H1 (cell line): Measurements from ENCODE around the gene RAB40B. TPM values are rescaled to one million over a fixed set of nuclear protein-coding genes. Genes with fewer than 3 reads are reported as not detected.

ENCODE experiments used
- CTCF ChIA-PET: fragments of 300-600 bp; sonication (Branson Sonifier 250); formaldehyde crosslinking; loops from one replicate; lab custom pipeline; 2021; ENCODE audit not compliant: partially characterized antibody; lab: Charles Lee
- POLR2A ChIA-PET: fragments of 300-600 bp; sonication (Branson Sonifier 250); formaldehyde crosslinking; loops from one replicate; lab custom pipeline; 2021; ENCODE audit warnings: inconsistent platforms; ENCODE audit not compliant: partially characterized antibody; lab: Charles Lee
- DNase-seq, 2 experiments: peaks; one replicate each; pipeline versions ENCODE4 v3.0.0 to v3.0.0-alpha.2; 2010 to 2022; ENCODE audit warnings: low spot score in 2 of 2, low read depth in 1 of 2, mixed read lengths in 1 of 2
- FAIRE-seq: peaks from 2 replicates; lab custom pipeline; 2011; peaks lifted over from hg19 to GRCh38; lab: Jason Lieb, UNC
- H2AFZ ChIP-seq: 2 replicates; pipeline ENCODE4 v1.8.1; 2012; ENCODE audit warnings: low read length, inconsistent platforms
- H2AK5ac ChIP-seq: 2 replicates; pipeline ENCODE4 v1.6.1; 2013; ENCODE audit warnings: low read depth, low read length
- H2BK120ac ChIP-seq: replicated peaks from 2 replicates; pipeline ENCODE3; 2013; ENCODE audit warnings: low read depth, low read length, inconsistent platforms
- H2BK12ac ChIP-seq: 2 replicates; pipeline ENCODE4 v1.6.1; 2013; ENCODE audit warnings: low read depth, low read length
- H2BK15ac ChIP-seq: 2 replicates; pipeline ENCODE4 v1.6.1; 2013; ENCODE audit warnings: low read length
- H2BK20ac ChIP-seq: 2 replicates; pipeline ENCODE4 v1.6.1; 2013; ENCODE audit warnings: low read length
- H2BK5ac ChIP-seq: 2 replicates; pipeline ENCODE4 v1.6.1; 2013; ENCODE audit warnings: low read depth, low read length
- H3K14ac ChIP-seq: 2 replicates; pipeline ENCODE4 v1.6.1; 2013; ENCODE audit warnings: inconsistent platforms; ENCODE audit not compliant: insufficient read length
- H3K18ac ChIP-seq: 2 replicates; pipeline ENCODE4 v1.6.1; 2013; ENCODE audit warnings: low read length; ENCODE audit errors: extremely low read depth
- H3K23ac ChIP-seq: 2 replicates; pipeline ENCODE4 v1.6.1; 2013; ENCODE audit warnings: inconsistent platforms; ENCODE audit not compliant: insufficient read length
- H3K23me2 ChIP-seq: 2 replicates; pipeline ENCODE4 v1.6.1; 2013; ENCODE audit warnings: low read depth, low read length
- H3K27ac ChIP-seq: 2 replicates; pipeline ENCODE4 v1.6.1; 2011; ENCODE audit warnings: low read depth, low read length, inconsistent platforms
- H3K27me3 ChIP-seq, 4 experiments: replicated peaks in 1 of 4; 1 replicate in 1 of 4; 2 replicates in 3 of 4; pipeline versions ENCODE4 v1.6.1 to v1.8.1; 2011 to 2013; ENCODE audit warnings: low read length in 3 of 4, mild to moderate bottlenecking in 3 of 4, inconsistent platforms in 2 of 4, mixed read lengths in 2 of 4, moderate library complexity in 1 of 4; ENCODE audit not compliant: control insufficient read depth in 3 of 4, insufficient read depth in 3 of 4; ENCODE audit errors: extremely low read depth in 1 of 4
- H3K36me3 ChIP-seq, 4 experiments: 2 replicates each; pipeline versions ENCODE4 v1.6.1 to v1.8.1; 2011 to 2013; ENCODE audit warnings: mild to moderate bottlenecking in 4 of 4, low read length in 3 of 4, moderate library complexity in 2 of 4, control low read depth in 1 of 4, inconsistent platforms in 1 of 4; ENCODE audit not compliant: insufficient read depth in 4 of 4, control insufficient read depth in 2 of 4
- H3K4ac ChIP-seq: replicated peaks from 2 replicates; pipeline ENCODE3; 2013; ENCODE audit warnings: low read length, low read depth, mixed read lengths, inconsistent platforms; ENCODE audit not compliant: insufficient read length
- H3K4me1 ChIP-seq, 4 experiments: replicated peaks in 1 of 4; 1 replicate in 1 of 4; 2 replicates in 3 of 4; pipeline versions ENCODE4 v1.6.1 to v1.8.1; 2011 to 2013; ENCODE audit warnings: low read length in 3 of 4, inconsistent platforms in 2 of 4, mixed read lengths in 1 of 4; ENCODE audit not compliant: insufficient read depth in 4 of 4, control insufficient read depth in 3 of 4
- H3K4me2 ChIP-seq, 2 experiments: 2 replicates each; pipeline versions ENCODE4 v1.6.1 to v1.8.1; 2011 to 2013; ENCODE audit warnings: low read depth in 2 of 2, low read length in 2 of 2, control low read depth in 1 of 2, inconsistent platforms in 1 of 2, mild to moderate bottlenecking in 1 of 2; ENCODE audit not compliant: insufficient read depth in 1 of 2
- H3K4me3 ChIP-seq, 4 experiments: fragments of 200-600, 300-600 bp in 1 of 4; sonication (generic), shearing (Covaris generic), sonication (Bioruptor Twin) in 1 of 4; 2 replicates each; pipeline versions ENCODE4 v1.5.1 to v1.8.1; 2011 to 2016; ENCODE audit warnings: low read length in 4 of 4, low read depth in 3 of 4, control low read depth in 2 of 4, inconsistent platforms in 2 of 4, mild to moderate bottlenecking in 2 of 4, mixed read lengths in 1 of 4, moderate library complexity in 1 of 4; ENCODE audit not compliant: insufficient read depth in 2 of 4; ENCODE audit errors: extremely low read depth in 1 of 4
- H3K56ac ChIP-seq: replicated peaks from 2 replicates; pipeline ENCODE3; 2013; ENCODE audit warnings: low read depth, mild to moderate bottlenecking, mixed read lengths, low read length, inconsistent platforms; ENCODE audit not compliant: insufficient read length
- H3K79me1 ChIP-seq: 2 replicates; pipeline ENCODE4 v1.6.1; 2013; ENCODE audit warnings: low read depth, low read length, control low read depth
- H3K79me2 ChIP-seq, 2 experiments: 2 replicates each; pipeline versions ENCODE4 v1.6.1 to v1.8.1; 2012 to 2013; ENCODE audit warnings: low read length in 2 of 2, mild to moderate bottlenecking in 2 of 2, inconsistent platforms in 1 of 2; ENCODE audit not compliant: insufficient read depth in 2 of 2, control insufficient read depth in 1 of 2
- H3K9ac ChIP-seq, 4 experiments: replicated peaks in 1 of 4; 1 replicate in 1 of 4; 2 replicates in 3 of 4; pipeline versions ENCODE4 v1.6.1 to v1.8.1; 2011 to 2013; ENCODE audit warnings: low read depth in 3 of 4, low read length in 3 of 4, control low read depth in 2 of 4, mild to moderate bottlenecking in 2 of 4, moderate library complexity in 2 of 4, inconsistent platforms in 1 of 4; ENCODE audit errors: extremely low read depth in 1 of 4
- H3K9me3 ChIP-seq, 2 experiments: 2 replicates each; pipeline versions ENCODE4 v1.6.1 to v1.8.1; 2012 to 2013; ENCODE audit warnings: mild to moderate bottlenecking in 2 of 2, moderate library complexity in 2 of 2, control low read depth in 1 of 2, inconsistent platforms in 1 of 2, low read depth in 1 of 2, low read length in 1 of 2, mixed read lengths in 1 of 2; ENCODE audit not compliant: insufficient read depth in 2 of 2
- H4K20me1 ChIP-seq, 2 experiments: replicated peaks in 1 of 2; 2 replicates each; pipeline versions ENCODE3 to v1.8.1; 2011 to 2013; ENCODE audit warnings: inconsistent platforms in 2 of 2, low read length in 2 of 2, mild to moderate bottlenecking in 1 of 2; ENCODE audit not compliant: insufficient read depth in 2 of 2, control insufficient read depth in 1 of 2
- H4K5ac ChIP-seq: 2 replicates; pipeline ENCODE4 v1.6.1; 2013; ENCODE audit warnings: low read length, low read depth, mixed read lengths, inconsistent platforms; ENCODE audit not compliant: insufficient read length
- H4K8ac ChIP-seq: 2 replicates; pipeline ENCODE4 v1.8.0; 2013; ENCODE audit warnings: mild to moderate bottlenecking, moderate library complexity, low read length, inconsistent platforms; ENCODE audit not compliant: insufficient read depth; ENCODE audit errors: extremely low read depth
- H4K91ac ChIP-seq: replicated peaks from 2 replicates; pipeline ENCODE3; 2013; ENCODE audit warnings: low read length, mixed read lengths, inconsistent platforms; ENCODE audit not compliant: insufficient read length
- CHD1 ChIP-seq: IDR thresholded peaks from 2 replicates; pipeline ENCODE4 v1.6.1; 2012; ENCODE audit warnings: low read depth, low read length, improper control_type of control experiment
- EP300 ChIP-seq, 2 experiments: IDR thresholded peaks; 1 replicate in 1 of 2; 2 replicates in 1 of 2; pipeline ENCODE4 v1.6.1; 2011 to 2012; ENCODE audit warnings: low read depth in 2 of 2, low read length in 2 of 2, mild to moderate bottlenecking in 2 of 2, borderline replicate concordance in 1 of 2, inconsistent platforms in 1 of 2, moderate library complexity in 1 of 2
- GABPA ChIP-seq: IDR thresholded peaks from 2 replicates; pipeline ENCODE4 v1.6.1; 2011; ENCODE audit warnings: mild to moderate bottlenecking, low read length, moderate library complexity, borderline replicate concordance; ENCODE audit not compliant: insufficient read depth
- JUN ChIP-seq: IDR thresholded peaks from 2 replicates; pipeline ENCODE4 v1.6.1; 2011; ENCODE audit warnings: low read depth, mild to moderate bottlenecking, improper control_type of control experiment, low read length
- JUND ChIP-seq: IDR thresholded peaks from 2 replicates; pipeline ENCODE4 v1.6.1; 2011; ENCODE audit warnings: mild to moderate bottlenecking, improper control_type of control experiment, low read length
- RNF2 ChIP-seq: fragments of 200-900, 300-1000 bp; sonication (generic); IDR thresholded peaks from 2 replicates; pipeline ENCODE4 v1.7.1; 2016; ENCODE audit warnings: borderline replicate concordance, low read depth, mild to moderate bottlenecking, antibody characterized with exemption, low read length; ENCODE audit not compliant: poor library complexity, severe bottlenecking; ENCODE audit errors: missing control alignments
- SAP30 ChIP-seq: fragments of 300-600 bp; sonication (generic); IDR thresholded peaks from 2 replicates; pipeline ENCODE4 v1.7.1; 2012; ENCODE audit warnings: low read length, moderate library complexity, mild to moderate bottlenecking, inconsistent platforms; ENCODE audit not compliant: insufficient read depth, insufficient replicate concordance
- SIX5 ChIP-seq: IDR thresholded peaks from 2 replicates; pipeline ENCODE4 v1.6.1; 2011; ENCODE audit warnings: mild to moderate bottlenecking, low read depth, low read length
- SRF ChIP-seq: IDR thresholded peaks from 2 replicates; pipeline ENCODE4 v1.6.1; 2011; ENCODE audit warnings: mild to moderate bottlenecking, low read depth, low read length, moderate library complexity
- ZNF274 ChIP-seq: IDR thresholded peaks from 2 replicates; pipeline ENCODE4 v1.7.0; 2012; ENCODE audit warnings: low read length, borderline replicate concordance; ENCODE audit errors: extremely low read depth
- WGBS, 2 experiments: shearing (Covaris generic) in 1 of 2; methylation state at CpG; one replicate each; pipeline versions ENCODE4 v1.1.6 to v1.1.7; 2013 to 2015; ENCODE audit warnings: low lambda C conversion rate in 2 of 2, mixed read lengths in 2 of 2, inconsistent platforms in 1 of 2, low coverage in 1 of 2, missing lambda C conversion rate in 1 of 2; ENCODE audit not compliant: insufficient replicate concordance in 2 of 2, insufficient coverage in 1 of 2, insufficient read length in 1 of 2; ENCODE audit errors: extremely low coverage in 1 of 2, missing lambda C conversion rate in 1 of 2; 5-methylcytosine and 5-hydroxymethylcytosine counted together
- polyA plus RNA-seq, 7 experiments: library from polyadenylated mRNA; depleted of rRNA in 3 of 7; stranded (reverse) in 5 of 7; unstranded in 2 of 7; fragments of >200 nt in 5 of 7; fragments of 200-250 nt in 2 of 7; gene quantifications; 1 replicate in 5 of 7; 2 replicates in 1 of 7; 4 replicates in 1 of 7; pipeline versions ENCODE4 v1.2.1 to v1.2.3, GENCODE V29; 2011 to 2013; ENCODE audit warnings: missing spikeins in 2 of 7, mixed read lengths in 2 of 7
- total RNA-seq: library from RNA; stranded (reverse); fragmentation: NEBNext Ultra II Directional; extraction: Animal tissue kit (Norgen Biotek cat#: 25700); gene quantifications from 2 replicates; pipeline ENCODE4 v1.2.1, GENCODE V29; 2021
- TF ChIP-seq, protein P1 (sequence below): IDR thresholded peaks from 2 replicates; pipeline ENCODE4 v1.6.1; 2012; ENCODE audit warnings: inconsistent platforms
- TF ChIP-seq, protein P2 (sequence below): IDR thresholded peaks from 2 replicates; pipeline ENCODE4 v1.6.1; 2012; ENCODE audit warnings: inconsistent platforms

Gene RAB40B
- total and polyA plus RNA-seq, 2 of the 8 experiments (the other 6 are each of a cell fraction or from before 2014, with no cell fraction given), result 3.1 to 4.6 TPM

DNA sequence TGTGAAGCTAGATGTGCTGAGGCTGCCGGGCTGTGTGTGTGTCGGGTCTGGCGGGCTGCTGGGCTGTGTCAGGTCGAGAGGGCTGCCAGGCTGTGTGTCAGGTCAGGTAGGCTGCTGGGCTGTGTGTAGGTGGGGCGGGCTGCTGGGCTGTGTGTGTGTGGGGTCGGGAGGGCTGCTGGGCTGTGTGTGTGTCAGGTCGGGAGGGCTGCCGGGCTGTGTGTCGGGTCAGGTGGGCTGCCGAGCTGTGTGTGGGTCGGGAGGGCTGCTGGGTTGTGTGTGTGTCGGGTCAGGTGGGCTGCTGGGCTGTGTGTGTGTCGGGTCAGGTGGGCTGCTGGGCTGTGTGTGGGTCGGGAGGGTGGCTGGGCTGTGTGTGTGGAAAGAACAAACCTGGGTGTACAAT, 58.9 kb downstream of the RAB40B start:
- Histone ChIP-seq H3K27ac (no peak overlapping the region), H4K20me1 (peaks cover 19 to 24% of the 10 kb centered on the region in 2 experiments), H3K56ac (no peak overlapping the region), H2BK20ac (no peak overlapping the region), H4K8ac (no peak overlapping the region; the same call in none of the 2 replicates), H3K23ac (no peak overlapping the region), H2BK5ac (peak overlapping the region; percentile 60; the same call in 1 of the 2 replicates), H2AFZ (no peak overlapping the region), H4K5ac (no peak overlapping the region), H2BK12ac (no peak overlapping the region), H3K9me3 (no peaks in the 10 kb centered on the region), H3K79me2 (peaks cover 18 to 84% of the 10 kb centered on the region in 2 experiments), H3K4ac (no peak overlapping the region), H3K9ac (no peak overlapping the region), H3K4me3 (no peak overlapping the region), H3K36me3 (peaks cover 15 to 42% (median 21%) of the 10 kb centered on the region in 4 experiments; a peak in 7 of 8 replicates), H2BK120ac (no peak overlapping the region), H3K23me2 (no peaks in the 10 kb centered on the region), H3K4me1 (peaks cover 0 to 5% (median under 1%) of the 10 kb centered on the region in 4 experiments; a peak in 1 of 7 replicates), H3K27me3 (no peaks in the 10 kb centered on the region), H3K14ac (no peak overlapping the region), H3K18ac (no peak overlapping the region), H3K79me1 (peaks cover 5% of the 10 kb centered on the region), H2AK5ac (no peak overlapping the region), H3K4me2 (no peak overlapping the region), H4K91ac (no peak overlapping the region), H2BK15ac (no peak overlapping the region)
- POLR2A ChIA-PET, result interaction anchor here (1.2 kb wide), 1 partner anchor 24 kb away, joined by 3 read pairs; no protein-coding TSS in a partner anchor
- WGBS, 2 experiments, result 90% methylated on average over 11 of the region's 14 CpGs; no CpG with 5 or more reads in 1 of the 2 experiments
- FAIRE-seq (no peak), DNase-seq (no peak)
- CTCF ChIA-PET, result interaction anchor here (1.1 to 1.2 kb wide), 2 partner anchors 25 to 28 kb away, joined by 3 to 6 read pairs; no protein-coding TSS in a partner anchor
- TF ChIP-seq JUND (no peak), SIX5 (no peak), SAP30 (no peak), CHD1 (no peak), GABPA (no peak), SRF (no peak), ZNF274 (no peak), RNF2 (no peak), EP300 (IDR thresholded peaks at IDR 0.05; ENCODE audit: borderline replicate concordance in 1 of 2, low read depth in 2 of 2, low read length in 2 of 2) (no peak), JUN (no peak)
- TF ChIP-seq, protein P1, sequence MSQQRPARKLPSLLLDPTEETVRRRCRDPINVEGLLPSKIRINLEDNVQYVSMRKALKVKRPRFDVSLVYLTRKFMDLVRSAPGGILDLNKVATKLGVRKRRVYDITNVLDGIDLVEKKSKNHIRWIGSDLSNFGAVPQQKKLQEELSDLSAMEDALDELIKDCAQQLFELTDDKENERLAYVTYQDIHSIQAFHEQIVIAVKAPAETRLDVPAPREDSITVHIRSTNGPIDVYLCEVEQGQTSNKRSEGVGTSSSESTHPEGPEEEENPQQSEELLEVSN, result no peak
- TF ChIP-seq, protein P2, sequence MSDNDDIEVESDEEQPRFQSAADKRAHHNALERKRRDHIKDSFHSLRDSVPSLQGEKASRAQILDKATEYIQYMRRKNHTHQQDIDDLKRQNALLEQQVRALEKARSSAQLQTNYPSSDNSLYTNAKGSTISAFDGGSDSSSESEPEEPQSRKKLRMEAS, result no peak
